KMS-11 (cell line): Measurements from ENCODE around the gene GLCE.

Experiments used
- H2AFZ ChIP-seq: fragments of 200-600 bp; sonication (generic); 2 replicates; pipeline ENCODE4 v1.6.1; 2016; ENCODE audit warnings: antibody characterized with exemption, mixed run types, low read depth
- H3K27ac ChIP-seq: fragments of 200-600 bp; sonication (generic); 2 replicates; pipeline ENCODE4 v1.6.1; 2016; ENCODE audit warnings: mild to moderate bottlenecking, mixed run types
- H3K27me3 ChIP-seq: fragments of 200-600 bp; sonication (generic); 2 replicates; pipeline ENCODE4 v1.6.1; 2017; ENCODE audit warnings: mild to moderate bottlenecking, low read depth, mixed run types, moderate library complexity; ENCODE audit not compliant: insufficient read depth
- H3K36me3 ChIP-seq: fragments of 200-600 bp; sonication (generic); 2 replicates; pipeline ENCODE4 v1.6.1; 2017; ENCODE audit warnings: mild to moderate bottlenecking, mixed run types; ENCODE audit not compliant: insufficient read depth
- H3K4me1 ChIP-seq: fragments of 200-600 bp; sonication (generic); 2 replicates; pipeline ENCODE4 v1.6.1; 2016; ENCODE audit warnings: mild to moderate bottlenecking, low read depth, mixed run types; ENCODE audit not compliant: poor library complexity, severe bottlenecking
- H3K4me2 ChIP-seq: fragments of 200-600 bp; sonication (generic); 2 replicates; pipeline ENCODE4 v1.7.0; 2016; ENCODE audit warnings: mild to moderate bottlenecking, mixed run types
- H3K4me3 ChIP-seq: fragments of 200-600 bp; sonication (generic); IDR thresholded peaks from 2 replicates; pipeline ENCODE4 v1.6.1; 2017; ENCODE audit warnings: low read depth, low read length, mixed read lengths; ENCODE audit not compliant: insufficient read depth
- H3K79me2 ChIP-seq: fragments of 200-600 bp; sonication (generic); 2 replicates; pipeline ENCODE4 v1.6.1; 2016; ENCODE audit warnings: low read depth, mixed run types; ENCODE audit not compliant: insufficient read depth
- H3K9ac ChIP-seq: fragments of 200-600 bp; sonication (generic); 2 replicates; pipeline ENCODE4 v1.6.1; 2016; ENCODE audit warnings: mild to moderate bottlenecking, mixed run types
- H4K20me1 ChIP-seq: fragments of 200-600 bp; sonication (generic); 2 replicates; pipeline ENCODE4 v1.6.1; 2016; ENCODE audit warnings: mild to moderate bottlenecking, mixed run types; ENCODE audit not compliant: insufficient read depth
- CTCF ChIP-seq: fragments of 200-600 bp; sonication (generic); conservative IDR thresholded peaks from 2 replicates; pipeline ENCODE4 v1.6.1; 2017; ENCODE audit warnings: low read depth, mild to moderate bottlenecking, antibody characterized with exemption, low read length, moderate library complexity, mixed read lengths

GLCE gene

GRCh38 chr15:69138963-69139362 is 21.5 kb upstream of the GLCE start:
- no peaks in the 10 kb centered on the region for H3K79me2 ChIP-seq
- TF ChIP-seq CTCF: no peak
- H3K27me3 ChIP-seq: no peaks in the 10 kb centered on the region
- H2AFZ ChIP-seq: no peak overlapping the region
- no peaks in the 10 kb centered on the region for H3K4me1 ChIP-seq
- no peak overlapping the region for H3K9ac ChIP-seq
- H4K20me1 ChIP-seq: no peaks in the 10 kb centered on the region
- no peaks in the 10 kb centered on the region for H3K36me3 ChIP-seq
- no peak overlapping the region for H3K27ac ChIP-seq
- H3K4me3 ChIP-seq: no peak overlapping the region
- H3K4me2 ChIP-seq: no peak overlapping the region

- Histone ChIP-seq H3K4me3 (no peak overlapping the region), H4K20me1 (no peaks in the 10 kb centered on the region), H3K27me3 (no peaks in the 10 kb centered on the region), H3K4me2 (no peak overlapping the region), H2AFZ (no peak overlapping the region), H3K27ac (no peak overlapping the region), H3K79me2 (no peaks in the 10 kb centered on the region), H3K4me1 (no peaks in the 10 kb centered on the region), H3K9ac (no peak overlapping the region), H3K36me3 (no peaks in the 10 kb centered on the region)
- no peak for TF ChIP-seq CTCF
Measured at GRCh38 chr15:69140306-69140705, 20.1 kb upstream of the GLCE start.

- no peak overlapping the region for H2AFZ ChIP-seq
- H3K4me2 ChIP-seq: no peak overlapping the region
- no peak overlapping the region for H3K27ac ChIP-seq
- H3K4me1 ChIP-seq: no peaks in the 10 kb centered on the region
- TF ChIP-seq CTCF: no peak
- H4K20me1 ChIP-seq: no peaks in the 10 kb centered on the region
- no peaks in the 10 kb centered on the region for H3K36me3 ChIP-seq
- no peaks in the 10 kb centered on the region for H3K79me2 ChIP-seq
- no peak overlapping the region for H3K9ac ChIP-seq
- no peak overlapping the region for H3K4me3 ChIP-seq
- no peaks in the 10 kb centered on the region for H3K27me3 ChIP-seq
Measured at GRCh38 chr15:69141286-69141701, 19.1 kb upstream of the GLCE start.

GRCh38 chr15:69141833-69142232 is 18.6 kb upstream of the GLCE start:
- no peaks in the 10 kb centered on the region for H3K79me2 ChIP-seq
- H4K20me1 ChIP-seq: no peaks in the 10 kb centered on the region
- no peak for TF ChIP-seq CTCF
- H3K36me3 ChIP-seq: no peaks in the 10 kb centered on the region
- no peaks in the 10 kb centered on the region for H3K27me3 ChIP-seq
- no peak overlapping the region for H3K27ac ChIP-seq
- no peak overlapping the region for H2AFZ ChIP-seq
- H3K9ac ChIP-seq: no peak overlapping the region
- H3K4me2 ChIP-seq: no peak overlapping the region
- H3K4me1 ChIP-seq: no peaks in the 10 kb centered on the region
- H3K4me3 ChIP-seq: no peak overlapping the region
